Stomach smooth muscle (tissue), 2 donors: ENCODE results near the gene ZNF644.
"Not testable (repeated sequence)": the region's sequence is repeated elsewhere in the genome, so short reads cannot be mapped to it uniquely, and the experiment has no call there.

Source experiments
- H3K27ac ChIP-seq: one replicate; pipeline ENCODE4 v1.7.0; 2013; ENCODE audit warnings: mild to moderate bottlenecking, low read length, inconsistent platforms
- H3K27me3 ChIP-seq, 2 donors: one replicate each; pipeline ENCODE4 v1.7.0; 2013; ENCODE audit warnings: low read length in 2 of 2; ENCODE audit not compliant: insufficient read depth in 2 of 2, control insufficient read depth in 1 of 2
- H3K36me3 ChIP-seq, 2 donors: one replicate each; pipeline ENCODE4 v1.7.0; 2013; ENCODE audit warnings: low read length in 2 of 2; ENCODE audit not compliant: control insufficient read depth in 2 of 2, insufficient read depth in 2 of 2
- H3K4me1 ChIP-seq: one replicate; pipeline ENCODE4 v1.7.0; 2013; ENCODE audit warnings: low read length; ENCODE audit not compliant: control insufficient read depth, insufficient read depth
- H3K4me3 ChIP-seq, 2 donors: one replicate each; pipeline ENCODE4 v1.7.0; 2013; ENCODE audit warnings: low read length in 2 of 2
- H3K9ac ChIP-seq, 2 donors: one replicate each; pipeline ENCODE4 v1.7.0; 2013; ENCODE audit warnings: low read length in 2 of 2, mild to moderate bottlenecking in 1 of 2
- H3K9me3 ChIP-seq, 2 donors: one replicate each; pipeline ENCODE4 v1.7.0; 2013; ENCODE audit warnings: low read length in 2 of 2; ENCODE audit not compliant: control insufficient read depth in 2 of 2
- donor health status: healthy.
- donor health status: Pancreatic carcinoma.

The ZNF644 gene

DNA sequence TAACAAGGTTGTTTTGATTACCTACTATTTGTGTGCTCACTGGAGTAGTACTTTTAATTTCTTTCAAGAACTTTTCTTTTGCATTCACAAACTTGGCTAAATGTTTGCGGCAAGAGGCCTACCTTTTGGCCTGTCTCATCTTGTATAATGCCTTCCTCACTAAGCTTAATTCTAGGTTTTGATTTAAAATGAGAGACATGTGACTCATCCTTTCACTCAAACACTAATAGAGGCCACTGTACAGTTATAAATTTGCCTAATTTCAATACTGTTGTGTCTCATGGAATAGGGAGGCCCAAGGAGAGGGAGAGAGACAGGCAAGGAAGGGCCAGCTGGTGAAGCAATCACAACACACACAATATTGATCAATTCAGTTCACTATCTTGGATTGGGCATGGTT, 66.1 kb downstream of the ZNF644 start:
- H3K9ac ChIP-seq = no peak overlapping the region
- H3K4me1 ChIP-seq = no peaks in the 10 kb centered on the region
- H3K27me3 ChIP-seq = no peaks in the 10 kb centered on the region
- H3K9me3 ChIP-seq = no peaks in the 10 kb centered on the region
- H3K27ac ChIP-seq = no peak overlapping the region
- no peaks in the 10 kb centered on the region for H3K36me3 ChIP-seq
- no peak overlapping the region for H3K4me3 ChIP-seq

DNA sequence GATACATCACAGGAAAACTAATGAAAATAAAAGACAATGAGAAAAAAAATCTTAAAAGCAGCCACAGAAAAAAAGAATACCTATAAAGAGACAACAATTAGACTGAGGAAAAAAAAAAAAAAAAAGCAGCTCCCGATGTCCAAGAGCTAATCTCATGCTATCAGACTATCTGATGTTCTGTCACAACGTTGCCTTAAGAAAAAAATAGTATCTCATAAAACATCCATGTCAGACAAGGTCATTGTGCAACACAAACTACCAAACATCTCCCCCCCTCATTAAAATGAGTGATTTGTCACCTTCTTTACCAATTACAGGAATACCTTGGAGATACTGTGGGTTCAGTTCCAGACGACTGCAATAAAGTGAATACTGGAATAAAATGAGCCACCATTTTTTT, 68.9 kb downstream of the ZNF644 start:
- H3K9ac ChIP-seq = no peak overlapping the region
- no peaks in the 10 kb centered on the region for H3K4me1 ChIP-seq
- no peak overlapping the region for H3K27ac ChIP-seq
- no peaks in the 10 kb centered on the region for H3K27me3 ChIP-seq
- H3K9me3 ChIP-seq = no peaks in the 10 kb centered on the region
- no peak overlapping the region for H3K4me3 ChIP-seq
- no peaks in the 10 kb centered on the region for H3K36me3 ChIP-seq

DNA sequence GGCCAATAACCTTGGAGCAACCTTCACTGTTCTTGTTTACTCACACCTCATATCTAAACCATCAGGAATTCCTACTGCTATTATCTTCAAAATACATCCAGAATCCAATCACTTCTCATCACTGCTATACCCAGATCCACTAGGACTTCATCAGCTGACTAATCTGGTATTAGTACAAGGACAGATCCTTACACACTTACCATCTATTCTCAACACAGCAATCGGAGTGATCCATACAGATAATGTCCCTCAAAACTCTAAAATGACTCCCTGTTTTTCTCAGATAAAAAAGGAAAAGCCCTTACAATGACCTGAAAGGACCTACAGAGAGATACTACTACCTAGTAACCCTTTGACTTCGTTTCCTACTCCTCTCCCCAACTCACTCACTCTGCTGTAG, 70.8 kb downstream of the ZNF644 start:
- Histone ChIP-seq H3K27me3 (no peaks in the 10 kb centered on the region), H3K9ac (no peak overlapping the region), H3K4me1 (no peaks in the 10 kb centered on the region), H3K4me3 (no peak overlapping the region), H3K9me3 (no peaks in the 10 kb centered on the region), H3K27ac (no peak overlapping the region), H3K36me3 (no peaks in the 10 kb centered on the region)

DNA sequence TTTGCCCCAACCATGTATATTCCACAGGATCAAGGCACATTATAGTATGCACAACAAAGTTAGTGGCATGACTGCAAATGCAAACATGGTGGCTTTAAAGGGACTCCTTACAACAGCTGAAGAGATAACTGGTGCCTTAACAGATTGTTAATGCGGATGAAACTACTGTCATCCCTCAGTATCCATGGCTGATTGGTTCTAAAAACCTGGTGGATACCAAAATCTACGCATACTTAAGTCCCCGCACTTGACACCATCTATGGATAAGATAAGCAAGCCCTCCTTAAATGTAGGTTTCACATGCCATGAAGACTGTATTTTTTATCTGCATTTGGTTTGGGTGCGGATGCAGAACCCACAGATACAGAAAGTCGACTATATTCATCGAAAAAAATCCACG, 73.5 kb downstream of the ZNF644 start:
- Histone ChIP-seq H3K27ac (no peak overlapping the region), H3K4me3 (no peak overlapping the region), H3K27me3 (no peaks in the 10 kb centered on the region), H3K4me1 (no peaks in the 10 kb centered on the region), H3K9me3 (no peaks in the 10 kb centered on the region), H3K9ac (no peak overlapping the region), H3K36me3 (no peaks in the 10 kb centered on the region)

GRCh38 chr1:90946630-90947029, 75.2 kb downstream of the ZNF644 start:
- Histone ChIP-seq H3K9me3 (no peaks in the 10 kb centered on the region), H3K27ac (no peak overlapping the region), H3K27me3 (no peaks in the 10 kb centered on the region), H3K4me3 (no peak overlapping the region), H3K9ac (no peak overlapping the region), H3K4me1 (no peaks in the 10 kb centered on the region), H3K36me3 (no peaks in the 10 kb centered on the region)

GRCh38 chr1:90945287-90945686, 76.5 kb downstream of the ZNF644 start:
- Histone ChIP-seq H3K9ac (no peak overlapping the region), H3K4me3 (no peak overlapping the region), H3K9me3 (no peaks in the 10 kb centered on the region), H3K36me3 (peaks cover 0 to under 1% of the 10 kb centered on the region in 2 donors), H3K4me1 (no peaks in the 10 kb centered on the region), H3K27me3 (no peaks in the 10 kb centered on the region), H3K27ac (no peak overlapping the region)

- no peaks in the 10 kb centered on the region for H3K27me3 ChIP-seq
- H3K9me3 ChIP-seq = no peaks in the 10 kb centered on the region
- no peak overlapping the region for H3K9ac ChIP-seq
- H3K27ac ChIP-seq = no peak overlapping the region
- H3K4me3 ChIP-seq = no peak overlapping the region
- no peaks in the 10 kb centered on the region for H3K4me1 ChIP-seq
- H3K36me3 ChIP-seq = peaks cover 0 to 10% of the 10 kb centered on the region in 2 donors
Measured at GRCh38 chr1:90943966-90944365, 77.9 kb downstream of the ZNF644 start.

DNA sequence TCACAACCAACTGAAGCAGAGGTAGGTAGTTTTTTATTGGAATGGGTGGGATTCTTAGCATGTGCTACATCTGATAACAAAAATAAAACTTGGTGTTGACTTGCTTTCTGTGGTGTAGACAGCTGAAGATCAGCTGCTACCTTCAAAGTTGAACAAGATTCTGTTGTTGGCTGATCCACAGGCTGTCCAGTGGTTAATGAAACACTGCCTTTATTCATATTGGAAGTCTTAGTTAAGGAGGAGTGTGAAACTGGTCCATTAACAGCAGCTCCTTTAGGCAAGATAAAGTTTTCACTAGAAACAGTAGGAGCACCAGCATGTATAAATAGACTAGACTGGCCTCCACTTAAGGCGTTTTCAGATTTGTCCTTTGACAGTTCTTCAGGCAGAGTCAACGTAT, 81.1 kb downstream of the ZNF644 start:
- no peak overlapping the region for H3K27ac ChIP-seq
- no peaks in the 10 kb centered on the region for H3K9me3 ChIP-seq
- H3K9ac ChIP-seq = no peak overlapping the region
- peaks cover 0 to 10% of the 10 kb centered on the region in 2 donors for H3K36me3 ChIP-seq
- H3K27me3 ChIP-seq = no peaks in the 10 kb centered on the region
- H3K4me1 ChIP-seq = no peaks in the 10 kb centered on the region
- H3K4me3 ChIP-seq = no peak overlapping the region

DNA sequence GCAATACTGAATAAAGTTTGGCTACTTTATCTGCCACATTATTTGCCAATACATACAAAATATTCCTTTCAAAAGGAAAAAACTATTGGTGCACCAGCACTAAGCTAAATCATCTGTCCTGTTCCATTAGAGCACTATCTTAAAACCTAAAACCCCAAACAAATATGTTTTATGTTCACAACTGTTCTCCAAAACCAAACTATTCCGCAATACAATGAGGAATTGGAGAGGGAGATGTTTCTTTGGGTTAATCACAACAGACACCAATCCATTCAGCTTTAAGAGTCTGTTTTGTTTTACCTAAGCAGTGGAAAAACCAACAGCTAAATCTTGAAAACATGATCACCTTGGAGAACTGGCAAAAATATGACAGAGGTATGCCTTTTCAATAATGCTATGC, 85.1 kb downstream of the ZNF644 start:
- Histone ChIP-seq H3K4me3 (no peak overlapping the region), H3K9me3 (no peaks in the 10 kb centered on the region), H3K27me3 (no peaks in the 10 kb centered on the region), H3K27ac (no peak overlapping the region), H3K36me3 (peaks cover 0 to 10% of the 10 kb centered on the region in 2 donors), H3K4me1 (no peaks in the 10 kb centered on the region), H3K9ac (no peak overlapping the region)

GRCh38 chr1:90936061-90936460, 85.8 kb downstream of the ZNF644 start:
- H3K4me1 ChIP-seq = no peaks in the 10 kb centered on the region
- H3K36me3 ChIP-seq = peaks cover 0 to 10% of the 10 kb centered on the region in 2 donors
- H3K9me3 ChIP-seq = no peaks in the 10 kb centered on the region

GRCh38 chr1:90928231-90928630, 93.6 kb downstream of the ZNF644 start:
- not testable (repeated sequence) for H3K27me3 ChIP-seq, H3K27ac ChIP-seq, H3K36me3 ChIP-seq, H3K9ac ChIP-seq, H3K4me3 ChIP-seq, H3K4me1 ChIP-seq, H3K9me3 ChIP-seq

More at GRCh38 chr1:90936061-90936460, 85.8 kb downstream of the ZNF644 start:
- H3K4me3 ChIP-seq = no peak overlapping the region
- H3K9ac ChIP-seq = no peak overlapping the region
- no peaks in the 10 kb centered on the region for H3K27me3 ChIP-seq
- H3K27ac ChIP-seq = no peak overlapping the region

DNA sequence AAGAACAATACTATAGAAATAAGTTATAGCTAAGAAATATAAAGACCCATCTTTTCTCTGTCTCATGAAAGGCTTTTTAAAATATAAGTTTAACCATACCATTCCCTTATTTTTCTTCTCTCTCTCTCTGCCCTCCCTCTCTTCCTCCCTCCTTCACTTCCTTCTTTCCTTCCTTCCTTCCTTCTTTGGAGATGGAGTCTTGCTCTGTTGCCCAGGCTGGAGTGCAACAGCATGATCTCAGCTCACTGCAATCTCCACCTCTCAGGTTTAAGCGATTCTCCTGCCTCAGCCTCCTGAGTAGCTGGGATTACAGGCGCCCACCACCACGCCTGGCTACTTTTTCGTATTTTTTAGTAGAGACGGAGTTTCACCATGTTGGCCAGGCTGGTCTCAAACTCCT, 94.2 kb downstream of the ZNF644 start:
- H3K36me3 ChIP-seq, H3K4me3 ChIP-seq, H3K9ac ChIP-seq, H3K27me3 ChIP-seq, H3K9me3 ChIP-seq, H3K27ac ChIP-seq, H3K4me1 ChIP-seq: not testable (repeated sequence)
